GM18861 (cell line): ENCODE data around the gene FOXA3.
"Not testable (repeated sequence)": the region's sequence is repeated elsewhere in the genome, so short reads cannot be mapped to it uniquely, and the experiment has no call there.

Source experiments
- ATAC-seq: cut with Tn5 transposase; IDR thresholded peaks from one replicate; pipeline ENCODE4 v1.9.1; 2021; ENCODE audit not compliant: unreplicated experiment

Gene FOXA3

GRCh38 chr19:45887200-45887710, 23.1 kb downstream of the FOXA3 start:
- no peak for ATAC-seq

DNA sequence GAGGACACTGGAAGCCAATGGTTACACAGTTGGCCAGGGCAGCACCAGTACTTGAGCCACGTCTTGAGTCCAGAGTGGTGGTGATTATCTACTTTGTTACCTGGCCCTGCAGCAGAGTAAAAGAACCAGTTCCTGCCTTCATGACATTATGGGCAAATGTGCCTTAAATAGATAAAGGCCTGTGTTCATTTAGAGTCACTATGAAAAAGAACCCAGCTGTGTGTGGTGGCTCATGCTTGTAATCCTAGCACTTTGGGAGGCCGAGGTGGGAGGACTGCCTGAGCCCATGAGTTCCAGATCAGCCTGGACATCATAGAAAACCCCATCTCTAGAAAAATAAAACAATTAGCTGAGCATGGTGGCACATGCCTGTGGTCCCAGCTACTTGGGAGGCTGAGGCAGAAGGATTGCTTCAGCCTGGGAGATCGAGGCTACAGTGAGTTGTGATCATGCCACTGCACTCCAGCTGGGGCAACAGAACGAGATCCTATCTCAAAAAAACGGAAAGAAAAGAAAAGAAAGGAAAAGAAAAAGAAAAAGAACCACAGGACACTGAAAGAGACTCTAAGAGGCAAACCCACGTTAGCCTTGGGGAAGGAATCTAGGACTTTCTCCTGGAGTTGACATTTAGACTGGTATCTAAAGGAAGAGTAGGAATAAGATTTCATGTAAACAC, 25.2 kb downstream of the FOXA3 start:
- no peak for ATAC-seq

DNA sequence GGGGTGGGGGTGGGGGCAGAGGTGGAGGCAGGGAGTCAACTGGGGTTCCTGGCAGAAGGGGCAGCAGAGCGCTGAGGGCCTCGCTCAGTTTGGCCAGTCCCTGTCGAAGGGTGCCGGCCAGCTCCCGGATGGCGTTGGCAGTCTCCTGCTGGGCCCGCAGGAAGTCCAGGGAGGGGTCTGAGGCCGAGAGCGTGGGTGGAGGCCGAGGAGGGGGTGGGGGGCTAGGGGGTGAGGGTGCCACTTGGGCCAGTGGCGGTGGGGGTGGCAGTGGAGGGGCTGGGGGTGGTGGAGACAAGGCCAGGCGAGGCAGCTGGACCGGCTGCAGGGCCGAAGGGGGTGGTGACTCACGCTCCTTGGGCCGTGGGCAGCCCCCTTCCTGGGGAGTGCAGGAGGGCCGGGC, 26.8 kb downstream of the FOXA3 start:
- no peak for ATAC-seq

GRCh38 chr19:45895519-45895972, 31.4 kb downstream of the FOXA3 start:
- ATAC-seq: no peak

DNA sequence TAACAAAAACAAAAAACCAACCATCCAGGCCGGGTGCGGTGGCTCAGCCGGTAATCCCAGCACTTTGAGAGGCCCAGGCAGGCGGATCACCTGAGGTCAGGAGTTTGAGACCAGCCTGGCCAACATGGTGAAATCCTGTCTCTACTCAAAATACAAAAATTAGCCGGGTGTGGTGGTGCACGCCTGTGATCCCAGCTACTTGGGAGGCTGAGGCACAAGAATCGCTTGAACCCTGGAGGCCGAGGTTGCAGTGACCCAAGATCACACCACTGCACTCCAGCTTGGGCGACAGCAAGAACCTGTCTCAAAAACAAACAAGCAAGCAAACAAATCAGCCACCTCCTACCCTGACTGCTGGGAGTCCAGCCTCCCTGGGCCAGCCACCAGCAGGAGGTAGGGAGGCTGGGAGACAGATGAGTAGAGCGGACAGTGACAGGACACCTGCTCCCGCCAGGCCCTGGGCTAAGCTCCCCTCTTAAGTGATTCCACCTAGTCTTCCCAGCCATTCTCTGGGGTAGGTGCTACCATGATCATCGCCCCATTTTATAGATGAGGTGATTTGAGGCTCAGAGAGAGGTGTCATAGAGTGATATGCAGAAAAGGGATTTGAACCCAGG, 32.0 kb downstream of the FOXA3 start:
- ATAC-seq: not testable (repeated sequence)

GRCh38 chr19:45897261-45897812, 33.2 kb downstream of the FOXA3 start:
- ATAC-seq: no peak

DNA sequence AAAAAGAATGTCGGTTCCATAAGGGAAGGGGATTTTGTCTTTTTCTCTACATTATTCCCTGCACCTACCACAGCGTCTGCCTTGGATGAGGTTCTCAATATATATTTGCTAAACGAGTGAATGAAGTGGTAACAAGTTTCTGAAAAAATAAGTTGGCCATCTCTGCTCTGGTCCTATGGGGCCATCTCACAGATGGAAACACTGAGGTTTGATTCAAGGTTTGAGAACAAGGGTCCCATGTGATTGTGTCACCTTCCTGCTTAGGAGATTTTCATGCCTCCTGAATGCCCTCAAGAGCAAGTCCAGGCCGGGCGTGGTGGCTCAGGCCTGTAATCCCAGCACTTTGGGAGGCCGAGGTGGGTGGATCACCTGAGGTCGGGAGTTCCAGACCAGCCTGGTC, 35.1 kb downstream of the FOXA3 start:
- ATAC-seq: no peak

- ATAC-seq: no peak
These were observed 35.9 kb downstream of the FOXA3 start for GRCh38 chr19:45899919-45900589.

DNA sequence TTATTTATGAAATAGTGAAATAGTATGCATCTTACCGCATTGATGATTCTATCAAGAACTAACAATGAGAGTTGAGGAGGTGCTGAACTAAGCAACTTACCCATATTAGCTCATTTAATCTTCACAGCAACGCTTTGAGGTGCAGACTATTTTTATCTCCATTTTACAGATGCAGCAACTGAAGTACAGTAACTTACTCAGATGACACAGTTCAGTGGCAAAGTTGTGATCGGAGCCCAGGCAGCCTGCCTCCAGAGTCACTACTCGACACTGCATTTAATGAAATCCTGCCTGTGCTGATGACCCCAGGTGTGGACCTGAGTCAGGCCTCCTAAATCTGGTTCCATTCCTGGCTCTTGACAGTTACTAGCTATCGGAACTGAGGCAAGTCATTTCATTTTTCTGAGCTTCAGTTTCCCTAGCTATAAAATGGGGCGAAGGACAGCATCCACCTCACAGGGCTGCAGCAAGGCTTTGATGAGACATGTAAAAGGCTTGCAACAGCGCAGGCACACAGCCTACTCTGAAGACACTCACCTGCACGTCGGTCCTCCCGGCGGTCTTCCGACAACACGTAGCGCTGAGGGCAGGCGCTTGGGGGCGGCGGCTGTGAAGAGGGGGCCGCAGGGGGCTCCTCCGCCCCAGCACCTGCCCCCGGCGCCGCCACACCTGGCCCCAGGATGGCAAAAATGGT, 36.8 kb downstream of the FOXA3 start:
- ATAC-seq: no peak

- ATAC-seq: no peak
These were observed 37.3 kb downstream of the FOXA3 start for GRCh38 chr19:45901432-45901911.

DNA sequence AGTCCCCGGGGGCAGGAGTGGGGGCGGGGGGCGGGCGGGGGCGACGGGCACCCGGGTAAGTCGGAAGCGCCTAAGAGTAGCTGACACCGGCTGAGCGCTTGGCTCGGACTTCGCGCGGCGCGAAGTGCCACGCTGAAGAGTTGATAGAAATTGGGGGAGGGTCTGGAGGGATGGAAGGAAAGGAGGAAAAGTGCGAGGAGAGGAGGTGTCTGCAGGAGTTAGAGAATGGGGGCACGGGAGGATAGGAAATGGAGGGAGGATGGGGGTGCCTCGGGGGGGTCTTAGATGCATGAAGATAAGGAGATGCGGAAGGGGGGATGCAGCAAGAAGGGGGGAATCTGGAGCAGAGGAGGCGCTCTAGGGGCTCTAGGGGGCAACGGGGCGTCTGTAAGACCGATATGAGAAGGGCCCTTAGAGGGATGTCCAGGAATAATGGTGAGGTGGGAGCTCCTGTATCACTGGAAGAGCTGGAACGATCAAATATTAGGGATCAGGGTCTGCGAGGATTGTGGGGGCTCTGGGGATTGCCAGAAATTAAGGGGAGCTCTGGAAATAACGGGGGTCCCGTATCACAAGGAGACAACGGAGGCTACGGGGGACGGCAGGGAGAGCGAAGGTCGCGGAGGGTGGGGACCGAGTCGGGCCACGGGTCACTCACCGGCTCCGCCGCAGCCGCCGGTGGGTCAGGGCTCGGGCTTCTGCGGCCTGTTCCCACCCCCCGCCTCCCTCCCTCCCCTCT, 38.0 kb downstream of the FOXA3 start, which contains the start of gene MYPOP:
TSS of gene MYPOP (minus strand) at position 702 of the 739 bp plus-strand sequence. CDS start 840 bp downstream, outside the sequence.
- ATAC-seq: no peak

DNA sequence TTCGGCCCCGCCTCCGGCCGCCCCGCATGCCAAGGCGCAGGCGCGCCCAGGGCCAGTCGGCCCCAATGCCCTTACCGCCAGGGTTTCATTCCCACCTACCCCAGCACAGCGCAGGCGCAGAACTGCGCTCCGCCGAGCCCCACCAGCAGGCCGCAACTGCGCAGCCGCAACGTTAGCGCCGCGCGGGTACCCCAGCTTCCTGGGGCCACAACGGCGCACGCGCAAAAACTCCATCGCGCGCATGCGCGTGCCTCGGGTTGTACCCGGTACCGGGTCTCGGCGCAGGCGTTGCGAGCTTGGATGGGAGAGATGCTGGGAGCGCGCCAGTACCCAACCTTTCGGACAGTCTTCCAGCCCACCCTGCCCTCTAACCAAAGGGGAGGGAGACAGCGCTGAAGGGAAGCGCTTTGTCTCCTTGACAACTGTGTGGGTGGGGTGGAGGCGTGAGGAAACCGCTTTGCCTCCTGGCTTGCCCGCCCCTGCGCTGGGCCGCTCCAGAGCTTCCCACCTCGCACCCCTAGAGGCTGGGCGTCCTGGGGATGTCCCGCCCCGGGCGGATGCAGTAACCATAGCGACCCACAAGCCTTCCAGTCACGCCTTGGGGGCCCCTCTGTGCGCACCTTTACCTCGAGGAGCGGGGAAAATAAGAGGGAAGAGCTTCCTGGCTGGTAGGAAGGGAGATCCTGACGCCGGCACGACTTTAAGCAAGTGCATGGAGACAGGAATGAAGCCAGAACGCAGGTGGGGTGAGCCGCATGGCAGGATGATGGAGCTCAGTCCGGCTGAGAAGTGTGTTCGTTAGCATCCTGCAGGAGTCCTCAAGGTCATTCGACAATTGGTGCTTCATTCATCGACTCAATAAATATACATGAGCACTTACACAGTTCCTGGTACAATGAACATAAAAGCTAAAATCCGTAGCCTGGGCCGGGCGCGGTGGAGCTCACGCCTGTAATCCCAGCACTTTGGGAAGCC, 38.8 kb downstream of the FOXA3 start:
- peak; percentile 83 for ATAC-seq

DNA sequence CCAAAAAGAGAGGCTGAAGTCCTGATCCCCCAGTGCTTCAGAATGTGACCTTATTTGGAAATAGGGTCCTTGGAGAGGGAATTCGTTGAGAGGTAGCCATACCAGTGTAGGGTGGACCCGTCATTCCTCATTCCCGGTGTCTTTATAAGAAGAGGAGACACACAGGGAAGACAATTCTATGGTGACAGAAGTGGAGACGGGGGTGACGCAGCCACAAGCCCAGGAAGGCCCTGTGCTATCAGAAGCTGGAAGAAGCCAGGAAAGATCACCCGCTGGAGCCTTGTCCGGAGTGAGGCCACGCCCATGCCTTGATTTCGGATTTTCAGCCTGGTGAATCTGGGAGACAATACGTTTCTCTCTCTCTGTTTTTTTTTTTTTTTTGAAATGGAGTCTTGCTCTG, 40.9 kb downstream of the FOXA3 start:
- ATAC-seq: no peak

DNA sequence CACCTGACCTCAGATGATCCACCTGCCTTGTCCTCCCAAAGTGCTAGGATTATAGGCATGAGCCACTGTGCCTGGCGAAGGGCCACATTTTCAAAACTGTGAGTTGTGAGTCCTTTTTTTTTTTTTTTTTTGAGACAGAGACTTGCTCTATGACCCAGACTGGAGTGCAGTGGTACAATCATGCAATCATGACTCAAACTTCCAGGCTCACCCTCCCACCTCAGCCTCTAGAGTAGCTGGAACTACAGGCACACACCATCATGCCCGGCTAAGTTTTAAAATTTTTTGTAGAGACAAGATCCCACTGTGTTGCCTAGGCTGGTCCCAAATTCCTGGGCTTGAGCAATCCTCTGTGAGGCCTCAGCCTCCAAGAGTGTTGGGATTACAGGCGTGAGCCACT, 42.1 kb downstream of the FOXA3 start:
- ATAC-seq: no peak

- no peak for ATAC-seq
These were observed 44.8 kb downstream of the FOXA3 start for GRCh38 chr19:45908956-45909355.

- ATAC-seq: no peak
These were observed 47.2 kb downstream of the FOXA3 start for GRCh38 chr19:45911291-45911690.

GRCh38 chr19:45913874-45914830, 50.0 kb downstream of the FOXA3 start, which contains the start of gene NANOS2:
NANOS2 (minus strand) TSS chr19:45914778; CDS start chr19:45914693, 85 bp downstream.
- ATAC-seq: no peak
